B cell (primary cell): ENCODE measurements around the gene PCDH19.

ENCODE experiments used
- CTCF ChIP-seq: fragments of 200-600 bp; IDR thresholded peaks from one replicate; pipeline ENCODE4 v1.8.0; 2022; ENCODE audit warnings: antibody characterized with exemption, mild to moderate bottlenecking
- EZH2 ChIP-seq: IDR thresholded peaks from 2 replicates; pipeline ENCODE4 v1.6.1; 2012; ENCODE audit warnings: borderline replicate concordance, low read depth, mild to moderate bottlenecking, moderate library complexity, low read length; ENCODE audit not compliant: insufficient read depth, poor library complexity, severe bottlenecking

- TF ChIP-seq CTCF (no peak), EZH2 (no peak)
Observed at GRCh38 chrX:100368167-100368566, 41.9 kb downstream of the PCDH19 start.
